Muscle layer of colon (tissue), 2 donors: ENCODE data around the gene TMEM61.
"Not testable (repeated sequence)": the region's sequence is repeated elsewhere in the genome, so short reads cannot be mapped to it uniquely, and the experiment has no call there.

Experiments used
- H3K27ac ChIP-seq: one replicate; pipeline ENCODE4 v1.7.0; 2013; ENCODE audit warnings: low read depth, mild to moderate bottlenecking, low read length, moderate library complexity
- H3K27me3 ChIP-seq, 2 donors: one replicate each; pipeline ENCODE4 v1.7.0; 2013; ENCODE audit warnings: low read length in 2 of 2, mild to moderate bottlenecking in 2 of 2; ENCODE audit not compliant: insufficient read depth in 2 of 2, control insufficient read depth in 1 of 2
- H3K36me3 ChIP-seq: one replicate; pipeline ENCODE4 v1.7.0; 2013; ENCODE audit warnings: mild to moderate bottlenecking, low read length; ENCODE audit not compliant: insufficient read depth
- H3K4me1 ChIP-seq: one replicate; pipeline ENCODE4 v1.7.0; 2013; ENCODE audit warnings: mild to moderate bottlenecking, low read length; ENCODE audit not compliant: insufficient read depth
- H3K4me3 ChIP-seq, 2 donors: one replicate each; pipeline ENCODE4 v1.7.0; 2013; ENCODE audit warnings: low read length in 2 of 2, low read depth in 1 of 2, mild to moderate bottlenecking in 1 of 2, moderate library complexity in 1 of 2
- H3K9ac ChIP-seq: one replicate; pipeline ENCODE4 v1.7.0; 2013; ENCODE audit warnings: low read length
- H3K9me3 ChIP-seq: one replicate; pipeline ENCODE4 v1.7.0; 2013; ENCODE audit warnings: mild to moderate bottlenecking, low read length
- donor health status: abdominal sarcoma.
- donor health status: Adenocarcinoma of cecum.

TMEM61 gene

DNA sequence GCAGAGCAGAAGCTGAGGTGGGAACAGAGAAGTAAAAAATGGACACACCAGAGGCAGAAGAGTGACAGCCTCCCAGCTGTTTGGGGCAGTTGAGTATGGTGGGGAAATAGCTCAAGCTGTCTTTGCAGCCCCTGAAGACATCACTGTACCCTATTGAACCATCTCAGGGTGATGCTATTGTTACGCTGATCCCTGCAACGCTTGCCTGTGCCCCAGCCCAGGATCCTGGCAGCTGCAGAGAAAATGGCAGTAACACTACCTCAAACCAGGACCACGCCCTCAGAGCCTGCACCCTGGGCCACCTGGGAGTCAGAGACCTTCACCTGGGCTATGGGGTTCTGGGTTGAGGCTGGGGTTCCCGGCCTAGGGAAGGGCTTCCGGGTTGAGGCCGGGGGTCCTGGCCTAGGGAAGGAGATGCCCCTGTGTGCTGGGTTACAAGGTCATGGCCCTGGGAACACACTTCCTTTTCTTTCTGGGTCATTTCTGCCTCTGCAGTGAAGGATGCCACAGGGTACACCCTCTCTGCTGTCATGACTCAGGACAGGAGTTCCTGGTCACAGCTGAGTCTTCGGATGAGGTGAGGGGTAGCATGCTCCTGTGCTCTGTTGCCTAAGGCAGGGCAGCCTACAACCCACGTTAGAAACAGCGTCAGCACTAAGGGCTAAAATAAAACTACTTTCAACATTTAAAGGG, 29.9 kb downstream of the TMEM61 start:
- Histone ChIP-seq H3K4me3 (no peak overlapping the region), H3K9me3 (no peaks in the 10 kb centered on the region), H3K27ac (no peak overlapping the region), H3K27me3 (no peaks in the 10 kb centered on the region), H3K36me3 (no peaks in the 10 kb centered on the region), H3K9ac (no peak overlapping the region), H3K4me1 (no peaks in the 10 kb centered on the region)

DNA sequence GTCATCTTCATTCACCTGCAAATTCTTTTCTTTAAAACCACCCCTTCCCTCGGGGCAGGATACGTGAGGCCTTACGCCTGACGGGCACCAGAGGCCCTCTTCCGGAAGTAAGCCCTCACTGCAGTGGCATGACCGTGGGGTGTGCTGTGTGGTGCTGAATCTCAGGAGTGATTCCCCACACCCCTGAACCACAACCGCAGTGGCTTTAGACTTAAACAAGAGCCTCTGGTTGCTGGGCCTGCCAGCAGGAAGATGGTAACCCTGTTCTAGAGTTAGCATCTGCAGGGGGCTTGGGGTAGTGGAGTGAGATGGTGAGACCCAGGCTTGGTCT, 30.4 kb downstream of the TMEM61 start:
- no peaks in the 10 kb centered on the region for H3K27me3 ChIP-seq
- H3K9me3 ChIP-seq, result no peaks in the 10 kb centered on the region
- H3K36me3 ChIP-seq, result no peaks in the 10 kb centered on the region
- no peak overlapping the region for H3K9ac ChIP-seq
- no peaks in the 10 kb centered on the region for H3K4me1 ChIP-seq
- H3K27ac ChIP-seq, result no peak overlapping the region
- no peak overlapping the region for H3K4me3 ChIP-seq

DNA sequence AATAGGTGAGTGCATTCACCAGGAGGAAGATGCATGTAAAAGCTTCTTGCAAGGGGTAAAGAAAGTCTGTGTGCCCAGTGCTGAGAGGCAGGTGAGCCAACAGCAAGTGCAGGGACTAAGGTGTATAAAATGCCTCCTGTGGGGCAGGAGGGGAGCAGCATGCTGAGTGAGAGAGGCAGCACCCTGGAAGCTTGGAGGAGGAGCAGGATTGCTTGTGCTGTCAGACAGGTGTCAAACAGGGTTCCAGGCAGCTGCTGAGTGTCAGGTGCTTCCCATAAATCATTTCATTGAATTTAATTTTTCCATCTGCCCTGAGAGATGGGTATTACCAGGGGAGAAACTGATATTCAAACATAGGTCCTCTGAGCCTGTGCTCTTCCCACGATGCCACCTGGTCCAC, 32.2 kb downstream of the TMEM61 start:
- no peaks in the 10 kb centered on the region for H3K9me3 ChIP-seq
- H3K36me3 ChIP-seq, result no peaks in the 10 kb centered on the region
- no peaks in the 10 kb centered on the region for H3K27me3 ChIP-seq
- no peaks in the 10 kb centered on the region for H3K4me1 ChIP-seq
- H3K27ac ChIP-seq, result no peak overlapping the region
- H3K4me3 ChIP-seq, result no peak overlapping the region
- H3K9ac ChIP-seq, result no peak overlapping the region

DNA sequence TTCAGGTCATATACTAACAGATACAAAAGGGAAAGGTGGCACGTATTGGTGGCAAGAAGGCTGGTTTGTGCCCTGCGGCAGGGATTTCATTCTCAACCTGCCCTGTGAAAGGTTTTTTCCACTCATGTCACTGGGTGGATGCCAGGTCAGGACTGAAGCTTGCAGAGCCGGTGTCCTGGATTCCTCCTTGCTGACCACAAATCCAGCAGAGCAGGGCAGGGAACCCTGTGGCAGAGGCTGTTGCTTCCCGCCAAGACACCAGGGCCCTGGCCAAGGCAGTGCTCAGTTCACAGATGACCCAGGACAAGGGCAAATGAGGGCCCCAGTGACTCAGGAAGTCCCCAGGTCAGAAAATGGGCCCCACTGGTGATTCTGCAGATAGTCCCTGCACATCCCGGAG, 34.7 kb downstream of the TMEM61 start:
- Histone ChIP-seq H3K36me3 (no peaks in the 10 kb centered on the region), H3K9ac (no peak overlapping the region), H3K4me3 (no peak overlapping the region), H3K9me3 (no peaks in the 10 kb centered on the region), H3K4me1 (no peaks in the 10 kb centered on the region), H3K27ac (no peak overlapping the region), H3K27me3 (peaks cover 0 to 3% of the 10 kb centered on the region in 2 donors)

DNA sequence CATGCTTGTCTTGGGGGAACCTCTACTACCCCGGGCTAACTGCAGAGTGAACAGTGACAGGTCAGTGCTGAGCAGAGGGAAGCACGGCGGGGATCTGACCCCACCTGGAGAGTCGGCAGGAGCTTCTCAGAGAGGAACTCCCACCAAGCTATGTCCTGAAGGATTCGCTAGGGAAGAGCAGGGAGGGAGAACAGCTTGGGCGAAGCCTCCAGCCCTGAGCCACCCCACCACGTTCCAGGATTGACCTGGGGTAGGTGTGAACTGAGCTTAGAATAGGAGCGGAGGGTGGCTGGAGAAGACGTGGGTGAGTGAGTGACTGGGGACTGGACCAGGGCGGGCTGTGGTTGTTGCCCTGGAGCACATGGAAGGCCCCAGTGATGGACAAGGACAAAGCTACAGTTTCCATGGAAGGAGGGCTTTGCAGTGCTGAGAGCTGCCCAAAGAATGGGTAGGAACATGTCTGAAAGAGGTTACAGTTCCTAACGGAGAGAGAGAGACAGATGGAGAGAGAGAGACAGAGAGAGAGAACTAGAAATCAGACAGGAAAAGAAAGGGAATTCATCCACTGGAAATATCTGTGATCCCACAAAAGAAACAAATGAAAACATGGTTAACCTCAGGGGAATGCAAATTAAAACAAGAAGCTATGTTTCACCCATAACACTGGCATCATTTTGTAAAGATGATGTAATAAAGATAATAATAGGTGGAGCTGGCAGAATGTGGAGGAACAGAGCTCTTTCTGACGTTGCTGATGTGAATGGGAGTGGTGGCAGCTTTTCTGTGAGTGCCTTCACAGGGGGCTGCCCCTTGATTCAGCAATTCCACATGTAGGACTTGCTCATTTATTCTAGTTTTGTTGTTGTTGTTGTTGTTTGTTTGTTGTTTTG, 35.5 kb downstream of the TMEM61 start:
- H3K27me3 ChIP-seq, result peaks cover 0 to 3% of the 10 kb centered on the region in 2 donors
- H3K4me3 ChIP-seq, result no peak overlapping the region
- no peak overlapping the region for H3K27ac ChIP-seq

DNA sequence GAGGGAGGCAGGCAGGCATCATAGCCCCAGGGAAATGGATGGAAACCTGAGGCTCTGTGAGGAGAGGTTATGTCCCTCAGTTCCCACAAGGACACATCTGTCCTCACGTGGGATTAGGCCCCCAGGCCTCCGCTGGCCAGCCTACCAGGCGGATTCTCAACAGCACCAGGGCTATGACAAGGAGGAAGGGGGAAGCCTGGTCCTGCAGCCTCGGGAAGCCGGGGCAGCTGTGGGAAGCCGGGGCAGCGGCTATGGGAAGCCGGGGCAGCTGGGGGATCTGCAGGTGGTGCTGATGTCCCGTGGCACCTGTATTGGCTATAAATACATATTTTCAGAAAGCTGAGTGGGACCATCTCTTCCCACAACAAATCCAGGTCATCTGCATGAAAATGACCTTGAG, 38.0 kb downstream of the TMEM61 start:
- Histone ChIP-seq H3K9ac (no peak overlapping the region), H3K9me3 (no peaks in the 10 kb centered on the region)

More for the DNA sequence above, 35.5 kb downstream of the TMEM61 start:
- H3K4me1 ChIP-seq, result no peaks in the 10 kb centered on the region
- no peak overlapping the region for H3K9ac ChIP-seq
- no peaks in the 10 kb centered on the region for H3K9me3 ChIP-seq
- no peaks in the 10 kb centered on the region for H3K36me3 ChIP-seq

DNA sequence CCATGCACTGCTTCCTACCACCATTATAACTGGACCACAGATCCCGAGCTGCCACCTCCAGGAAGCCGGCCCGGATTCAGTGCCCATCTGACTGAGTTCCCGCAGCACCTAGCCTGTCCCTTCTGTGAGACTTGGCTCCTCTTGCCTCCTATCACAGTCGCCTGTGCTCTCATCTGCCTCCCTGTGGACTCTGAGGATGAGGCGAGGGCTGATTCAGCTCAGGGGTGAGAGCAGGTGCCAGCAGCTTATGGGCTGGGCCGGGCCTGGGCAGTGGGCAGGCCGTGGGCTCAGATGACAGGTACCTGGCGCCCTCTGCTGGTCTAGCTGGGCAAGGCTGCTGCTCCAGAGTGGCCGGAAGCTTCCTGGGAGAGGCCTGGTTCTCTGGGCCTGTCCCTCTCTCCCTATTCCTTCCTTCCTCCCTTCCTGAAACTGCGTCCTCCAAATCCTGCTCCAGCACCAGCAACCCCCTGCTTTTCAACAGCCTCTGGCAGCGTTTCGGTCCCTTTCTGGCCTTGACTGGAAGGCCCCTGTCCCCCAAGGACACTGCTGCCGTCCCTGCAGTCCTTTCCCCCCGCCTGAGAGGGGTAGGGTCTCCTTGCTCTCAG, 41.6 kb downstream of the TMEM61 start:
- Histone ChIP-seq H3K9me3 (no peaks in the 10 kb centered on the region), H3K9ac (no peak overlapping the region), H3K4me3 (no peak overlapping the region), H3K27me3 (peaks cover 0 to 3% of the 10 kb centered on the region in 2 donors), H3K27ac (no peak overlapping the region), H3K4me1 (no peaks in the 10 kb centered on the region), H3K36me3 (no peaks in the 10 kb centered on the region)

More for the DNA sequence above, 38.0 kb downstream of the TMEM61 start:
- Histone ChIP-seq H3K36me3 (no peaks in the 10 kb centered on the region), H3K4me1 (no peaks in the 10 kb centered on the region), H3K27me3 (peaks cover 0 to 3% of the 10 kb centered on the region in 2 donors), H3K4me3 (no peak overlapping the region), H3K27ac (no peak overlapping the region)

DNA sequence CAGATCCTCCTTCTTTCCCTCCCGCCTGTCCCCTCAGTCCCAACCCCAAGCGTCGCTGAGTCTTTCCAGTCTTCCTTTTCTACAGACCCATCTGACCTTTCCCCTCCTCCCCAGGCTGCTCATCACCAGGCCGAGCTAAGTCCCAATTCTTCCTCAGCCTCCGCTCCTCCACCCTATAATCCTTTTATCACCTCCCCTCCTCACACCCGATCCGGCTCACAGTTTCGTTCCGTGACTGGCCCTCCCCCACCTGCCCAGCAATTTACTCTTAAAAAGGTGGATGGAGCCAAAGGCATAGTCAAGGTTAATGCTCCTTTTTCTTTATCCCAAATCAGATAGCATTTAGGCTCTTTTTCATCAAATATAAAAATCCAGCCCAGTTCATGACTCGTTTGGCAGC, 43.7 kb downstream of the TMEM61 start:
- H3K4me3 ChIP-seq, H3K27ac ChIP-seq, H3K4me1 ChIP-seq, H3K27me3 ChIP-seq, H3K36me3 ChIP-seq, H3K9me3 ChIP-seq, H3K9ac ChIP-seq: not testable (repeated sequence)

DNA sequence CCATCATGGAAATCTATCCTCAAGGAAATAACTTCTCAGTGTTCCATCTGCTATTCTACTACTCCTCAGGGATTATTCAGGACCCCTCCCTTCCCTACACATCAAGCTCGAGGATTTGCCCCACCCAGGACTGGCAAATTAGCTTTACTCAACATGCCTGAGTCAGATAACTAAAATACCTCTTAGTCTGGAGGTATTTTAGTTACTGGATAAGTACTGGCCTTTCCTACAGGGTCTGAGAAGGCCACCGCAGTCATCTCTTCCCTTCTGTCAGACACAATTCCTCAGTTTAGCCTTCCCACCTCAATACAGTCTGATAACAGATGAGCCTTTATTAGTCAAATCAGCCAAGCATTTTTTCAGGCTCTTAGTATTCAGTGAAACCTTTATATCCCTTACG, 46.3 kb downstream of the TMEM61 start:
- H3K9me3 ChIP-seq, result not testable (repeated sequence)

DNA sequence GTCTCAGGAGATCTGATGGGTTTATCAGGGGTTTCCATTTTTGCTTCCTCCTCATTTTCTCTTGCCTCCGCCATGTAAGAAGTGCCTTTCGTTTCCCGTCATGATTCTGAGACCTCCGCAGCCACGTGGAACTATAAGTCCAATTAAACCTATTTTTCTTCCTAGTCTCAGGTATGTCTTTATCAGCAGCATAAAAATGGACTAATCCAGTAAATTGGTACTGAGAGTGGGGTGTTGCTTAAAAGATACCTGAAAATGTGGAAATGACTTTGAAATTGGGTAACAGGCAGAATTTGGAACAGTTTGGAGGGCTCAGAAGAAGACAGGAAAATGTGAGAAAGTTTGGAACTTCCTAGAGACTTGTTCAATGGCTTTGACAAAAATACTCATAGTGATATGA, 50.7 kb downstream of the TMEM61 start:
- not testable (repeated sequence) for H3K9me3 ChIP-seq, H3K27ac ChIP-seq, H3K4me3 ChIP-seq, H3K9ac ChIP-seq, H3K27me3 ChIP-seq, H3K36me3 ChIP-seq, H3K4me1 ChIP-seq

More for the DNA sequence above, 46.3 kb downstream of the TMEM61 start:
- H3K9ac ChIP-seq, H3K36me3 ChIP-seq, H3K4me1 ChIP-seq, H3K27me3 ChIP-seq, H3K4me3 ChIP-seq, H3K27ac ChIP-seq: not testable (repeated sequence)

DNA sequence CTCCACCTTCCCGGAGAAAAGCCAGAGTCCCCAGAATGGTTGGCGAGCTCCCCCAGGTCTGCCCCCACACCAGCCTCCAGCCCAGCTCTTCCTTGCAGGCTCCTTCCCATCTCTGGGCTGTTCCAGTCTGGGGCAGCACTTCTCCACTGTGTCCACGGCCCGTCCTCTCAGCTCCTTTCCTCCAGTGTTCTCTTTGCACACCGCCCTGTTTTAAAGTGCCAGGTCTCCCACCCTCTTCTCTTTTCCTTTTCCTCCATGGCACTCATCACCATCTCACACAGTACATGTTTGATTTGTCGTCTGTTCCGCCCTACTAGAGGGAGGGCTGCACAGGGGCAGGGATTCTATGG, 52.8 kb downstream of the TMEM61 start:
- H3K9ac ChIP-seq, result no peak overlapping the region
- no peak overlapping the region for H3K27ac ChIP-seq
- H3K4me3 ChIP-seq, result no peak overlapping the region
- H3K36me3 ChIP-seq, result no peaks in the 10 kb centered on the region
- peaks cover 9% of the 10 kb centered on the region for H3K4me1 ChIP-seq
- peaks cover 8% of the 10 kb centered on the region in 2 donors for H3K27me3 ChIP-seq
- H3K9me3 ChIP-seq, result no peaks in the 10 kb centered on the region
